Astrocyte of the cerebellum (primary cell): Measurements from ENCODE around the gene DNAJC1.
A peak's percentile ranks its signal among the peaks of the same experiment; 100 is the strongest.

Source experiments
- DNase-seq: peaks from one replicate; pipeline ENCODE4 v3.0.0-alpha.2; 2011; ENCODE audit warnings: low read depth
- H3K4me3 ChIP-seq: 2 replicates; pipeline ENCODE4 v1.5.1; 2011; ENCODE audit warnings: mild to moderate bottlenecking, low read depth, low read length, moderate library complexity
- in situ Hi-C: cut with HindIII; loops from 2 replicates; pipeline ENCODE4 v1.10.0; 2017; ENCODE audit warnings: low sequenced_read_pairs
- TF ChIP-seq, protein P1 (sequence below): IDR thresholded peaks from 2 replicates; pipeline ENCODE4 v1.5.1; 2012; ENCODE audit warnings: low read length, low read depth, moderate library complexity, mild to moderate bottlenecking; ENCODE audit errors: missing control alignments

DNAJC1 gene

DNA sequence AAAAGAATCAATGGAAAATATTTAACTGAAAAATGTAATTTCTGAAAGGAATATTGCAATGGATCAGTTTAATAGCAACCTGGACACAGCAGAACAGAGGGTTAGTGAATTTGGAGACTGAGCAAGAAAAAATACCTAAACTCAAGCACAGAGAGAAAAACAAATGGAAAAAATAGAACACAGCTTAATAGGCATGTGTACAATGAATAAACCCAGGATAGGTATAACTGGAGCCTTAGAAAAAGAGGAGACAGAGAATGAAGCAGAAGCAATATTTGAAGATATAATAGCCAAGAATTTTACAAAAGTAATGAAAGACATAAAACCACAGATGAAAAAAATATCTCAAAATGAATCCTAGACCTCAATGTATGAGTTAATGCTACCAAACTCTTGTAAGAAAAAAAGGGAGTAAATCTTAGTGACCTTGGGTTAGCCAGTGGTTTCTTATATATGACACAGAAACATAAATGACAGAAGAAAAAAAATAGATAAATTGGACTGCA lies 2.9 kb upstream of the DNAJC1 start:
- DNase-seq: no peak
- TF ChIP-seq, protein P1, sequence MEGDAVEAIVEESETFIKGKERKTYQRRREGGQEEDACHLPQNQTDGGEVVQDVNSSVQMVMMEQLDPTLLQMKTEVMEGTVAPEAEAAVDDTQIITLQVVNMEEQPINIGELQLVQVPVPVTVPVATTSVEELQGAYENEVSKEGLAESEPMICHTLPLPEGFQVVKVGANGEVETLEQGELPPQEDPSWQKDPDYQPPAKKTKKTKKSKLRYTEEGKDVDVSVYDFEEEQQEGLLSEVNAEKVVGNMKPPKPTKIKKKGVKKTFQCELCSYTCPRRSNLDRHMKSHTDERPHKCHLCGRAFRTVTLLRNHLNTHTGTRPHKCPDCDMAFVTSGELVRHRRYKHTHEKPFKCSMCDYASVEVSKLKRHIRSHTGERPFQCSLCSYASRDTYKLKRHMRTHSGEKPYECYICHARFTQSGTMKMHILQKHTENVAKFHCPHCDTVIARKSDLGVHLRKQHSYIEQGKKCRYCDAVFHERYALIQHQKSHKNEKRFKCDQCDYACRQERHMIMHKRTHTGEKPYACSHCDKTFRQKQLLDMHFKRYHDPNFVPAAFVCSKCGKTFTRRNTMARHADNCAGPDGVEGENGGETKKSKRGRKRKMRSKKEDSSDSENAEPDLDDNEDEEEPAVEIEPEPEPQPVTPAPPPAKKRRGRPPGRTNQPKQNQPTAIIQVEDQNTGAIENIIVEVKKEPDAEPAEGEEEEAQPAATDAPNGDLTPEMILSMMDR: no peak
- no peak overlapping the region for H3K4me3 ChIP-seq
- in situ Hi-C loops: no loop called here

DNA sequence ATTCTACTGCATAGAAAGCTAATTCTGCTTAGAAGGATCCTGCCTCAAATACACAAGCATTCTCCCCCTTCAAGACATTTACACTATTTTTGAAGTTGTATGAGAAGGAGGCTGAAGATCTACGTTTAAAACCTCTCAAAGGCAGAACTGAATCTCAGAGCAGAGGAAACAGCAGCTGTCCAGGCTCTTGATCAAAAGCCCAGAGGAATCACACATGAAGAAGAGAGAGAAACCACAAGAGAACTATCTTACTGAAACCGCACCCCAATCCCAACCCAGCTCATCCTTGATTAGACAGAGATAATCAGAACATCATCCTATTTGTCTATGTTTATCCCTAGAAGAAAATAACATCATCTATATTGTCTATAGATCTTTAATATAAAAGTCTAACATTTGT lies 2.2 kb upstream of the DNAJC1 start:
- TF ChIP-seq, protein P1: no peak
- H3K4me3 ChIP-seq: no peak overlapping the region
- in situ Hi-C loops: no loop called here
- no peak for DNase-seq

- H3K4me3 ChIP-seq: peak overlapping the region; percentile 83
- TF ChIP-seq, protein P1: no peak
- no peak for DNase-seq
- in situ Hi-C loops: no loop called here
Observed at GRCh38 chr10:22003964-22004281, 393 bp upstream of the DNAJC1 start.

DNA sequence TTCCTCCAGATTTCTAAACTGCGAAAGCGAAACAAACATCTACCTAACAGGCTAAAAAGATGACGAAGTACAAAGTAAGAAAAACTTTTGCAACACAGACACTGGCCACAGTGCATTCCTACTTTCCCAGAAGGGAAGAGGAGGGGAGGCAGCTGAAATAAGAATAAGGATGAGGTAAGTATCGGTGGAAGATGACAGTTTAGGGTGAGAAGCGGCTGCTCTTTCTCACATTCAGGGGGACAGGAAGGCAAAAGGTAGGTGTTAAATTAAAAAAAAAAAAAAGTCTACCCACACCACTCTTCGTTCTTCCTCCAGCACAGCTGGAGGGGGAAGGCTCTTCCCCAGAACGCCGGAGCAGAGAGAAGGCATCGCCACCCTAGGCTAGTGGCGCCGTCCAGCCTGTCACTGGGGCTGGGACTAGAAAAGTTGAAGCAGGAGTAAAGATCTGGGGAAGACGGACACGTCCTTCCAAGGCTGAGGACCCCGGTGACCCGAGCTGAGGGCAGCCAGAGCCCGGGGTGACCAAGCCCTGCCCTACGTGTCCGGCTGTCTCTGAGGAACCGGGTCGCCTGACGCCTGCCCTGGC lies 846 bp downstream of the DNAJC1 start:
- in situ Hi-C loops: no loop called here
- H3K4me3 ChIP-seq: peak overlapping the region; percentile 83
- no peak for DNase-seq
- TF ChIP-seq, protein P1: peak; percentile 2

DNA sequence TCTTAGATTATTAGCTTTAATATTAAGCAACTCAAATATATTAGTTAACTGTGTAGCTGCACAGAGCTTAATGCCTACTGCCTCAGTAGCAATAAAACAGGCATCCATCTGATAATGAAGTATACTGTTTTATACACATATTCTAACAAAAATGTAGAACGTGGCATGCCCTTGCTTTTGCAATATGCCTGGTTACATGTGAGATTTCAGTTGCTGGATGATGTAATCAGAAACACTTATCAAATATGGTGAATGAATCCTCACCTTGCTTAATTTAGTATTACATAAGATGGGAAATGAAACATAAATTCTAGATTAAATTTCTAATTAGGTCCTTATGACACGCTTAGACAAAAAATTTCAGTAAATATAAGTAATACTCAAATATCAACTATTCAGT lies 8.0 kb downstream of the DNAJC1 start:
- no peak overlapping the region for H3K4me3 ChIP-seq
- no peak for DNase-seq
- TF ChIP-seq, protein P1: no peak
- in situ Hi-C loops: loop anchor here (25.0 kb wide), 1 partner anchor 992 kb away; no protein-coding TSS in a partner anchor

- in situ Hi-C loops: loop anchor here (25.0 kb wide), 1 partner anchor 994 kb away; no protein-coding TSS in a partner anchor
- TF ChIP-seq, protein P1: peak; percentile 15
- no peak for DNase-seq
- no peak overlapping the region for H3K4me3 ChIP-seq
Observed at GRCh38 chr10:21993360-21994001, 10.0 kb downstream of the DNAJC1 start.
